Psoas muscle (tissue), 8 donors: ENCODE data around the gene GDF2. TPM values are rescaled to one million over a fixed set of nuclear protein-coding genes. Genes with fewer than 3 reads are reported as not detected.
A peak's percentile ranks its signal among the peaks of the same experiment; 100 is the strongest.

ENCODE experiments used
- ATAC-seq, 4 donors: fragments of 200-7000 bp; cut with Tn5 transposase; one replicate each; pipeline ENCODE4 v1.9.1; 2020; ENCODE audit warnings: moderate library complexity in 3 of 4, mild to moderate bottlenecking in 2 of 4
- DNase-seq, 2 donors: peaks; one replicate each; pipeline ENCODE4 v3.0.0-alpha.2; 2020
- H3K27ac ChIP-seq: fragments of 200-600 bp; one replicate; pipeline ENCODE4 v1.8.0; 2022
- H3K27me3 ChIP-seq, 3 donors: fragments of 200-600 bp in 1 of 3; one replicate each; pipeline versions ENCODE4 v1.6.1 to v1.8.0; 2013 to 2022; ENCODE audit warnings: low read length in 2 of 3, mild to moderate bottlenecking in 2 of 3, moderate library complexity in 1 of 3; ENCODE audit not compliant: insufficient read depth in 3 of 3
- H3K36me3 ChIP-seq, 2 donors: fragments of 200-600 bp in 1 of 2; one replicate each; pipeline versions ENCODE4 v1.6.1 to v1.8.0; 2013 to 2022; ENCODE audit warnings: low read depth in 1 of 2, mild to moderate bottlenecking in 1 of 2, moderate library complexity in 1 of 2; ENCODE audit not compliant: insufficient read depth in 1 of 2
- H3K4me1 ChIP-seq: fragments of 200-600 bp; one replicate; pipeline ENCODE4 v1.8.0; 2022
- H3K4me3 ChIP-seq: fragments of 200-600 bp; one replicate; pipeline ENCODE4 v1.8.0; 2022; ENCODE audit warnings: mild to moderate bottlenecking
- H3K9me3 ChIP-seq: fragments of 200-600 bp; one replicate; pipeline ENCODE4 v1.8.0; 2022
- WGBS, 3 donors: extraction: QIAGEN DNeasy Blood & Tissue Kit; methylation state at CpG; one replicate each; pipeline versions ENCODE4 v1.1.6 to v1.1.7; 2013; 5-methylcytosine and 5-hydroxymethylcytosine counted together
- intact Hi-C, 2 donors: fragments of 100-400 bp; cut with DNase I; formaldehyde crosslinking; loops; one replicate each; pipeline versions ENCODE4 v1.11.0 to v1.14.2; 2022
- polyA plus RNA-seq, 3 donors: library from polyadenylated mRNA; stranded (reverse); fragments of 200-250 nt; gene quantifications; one replicate each; pipeline ENCODE4 v1.2.3, GENCODE V29; 2013
- total RNA-seq, 4 donors: library from RNA; stranded (reverse); fragmentation: NEBNext Ultra II Directional in 2 of 4; extraction: Animal tissue kit (Norgen Biotek cat#: 25700) in 2 of 4; gene quantifications; one replicate each; pipeline versions ENCODE4 v1.2.1 to v1.2.4, GENCODE V29; 2021 to 2023
- TF ChIP-seq, protein P1 (sequence below): fragments of 200-600 bp; IDR thresholded peaks from one replicate; pipeline ENCODE4 v1.8.0; 2022; ENCODE audit warnings: antibody characterized with exemption
- donor health status: healthy with polysubstance abuse.
- donor health status: DM: no; HTN: no; CAD: no; lungs with moderate emphysema.
- donor health status: Bipolar disorder and iron deficiency.
- donor health status: healthy.
- donor health status: DM: yes; HTN: yes; CAD: no.
- donor health status: DM: no; HTN: no; CAD: no.
- donor health status: DM: no; HTN: no; CAD: no.
- donor health status: DM: yes; HTN: yes; CAD: no.

Gene GDF2
- total and polyA plus RNA-seq, 7 donors = not detected

DNA sequence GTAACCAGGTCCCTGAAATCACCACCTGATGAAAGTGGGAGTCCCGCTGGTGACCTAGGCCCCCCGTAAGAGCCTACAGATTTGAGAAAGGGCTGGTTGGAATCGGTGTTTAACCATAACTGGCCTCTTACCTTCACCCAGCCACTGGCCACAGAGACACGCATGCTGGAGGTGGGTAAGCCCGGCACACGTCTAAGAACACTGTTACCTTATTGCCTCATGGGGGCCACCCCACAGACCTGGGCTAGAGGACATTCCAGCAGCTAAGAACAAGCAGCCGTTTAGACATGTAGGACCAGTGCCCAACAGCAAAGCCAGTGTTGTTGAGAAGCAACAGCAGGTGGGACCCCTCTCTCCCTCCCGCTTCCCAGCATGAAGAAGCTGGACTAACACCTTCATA, 2.5 kb upstream of the GDF2 start:
- ATAC-seq = no peak
- intact Hi-C loops = no loop called here
- TF ChIP-seq, protein P1, sequence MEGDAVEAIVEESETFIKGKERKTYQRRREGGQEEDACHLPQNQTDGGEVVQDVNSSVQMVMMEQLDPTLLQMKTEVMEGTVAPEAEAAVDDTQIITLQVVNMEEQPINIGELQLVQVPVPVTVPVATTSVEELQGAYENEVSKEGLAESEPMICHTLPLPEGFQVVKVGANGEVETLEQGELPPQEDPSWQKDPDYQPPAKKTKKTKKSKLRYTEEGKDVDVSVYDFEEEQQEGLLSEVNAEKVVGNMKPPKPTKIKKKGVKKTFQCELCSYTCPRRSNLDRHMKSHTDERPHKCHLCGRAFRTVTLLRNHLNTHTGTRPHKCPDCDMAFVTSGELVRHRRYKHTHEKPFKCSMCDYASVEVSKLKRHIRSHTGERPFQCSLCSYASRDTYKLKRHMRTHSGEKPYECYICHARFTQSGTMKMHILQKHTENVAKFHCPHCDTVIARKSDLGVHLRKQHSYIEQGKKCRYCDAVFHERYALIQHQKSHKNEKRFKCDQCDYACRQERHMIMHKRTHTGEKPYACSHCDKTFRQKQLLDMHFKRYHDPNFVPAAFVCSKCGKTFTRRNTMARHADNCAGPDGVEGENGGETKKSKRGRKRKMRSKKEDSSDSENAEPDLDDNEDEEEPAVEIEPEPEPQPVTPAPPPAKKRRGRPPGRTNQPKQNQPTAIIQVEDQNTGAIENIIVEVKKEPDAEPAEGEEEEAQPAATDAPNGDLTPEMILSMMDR = no peak

DNA sequence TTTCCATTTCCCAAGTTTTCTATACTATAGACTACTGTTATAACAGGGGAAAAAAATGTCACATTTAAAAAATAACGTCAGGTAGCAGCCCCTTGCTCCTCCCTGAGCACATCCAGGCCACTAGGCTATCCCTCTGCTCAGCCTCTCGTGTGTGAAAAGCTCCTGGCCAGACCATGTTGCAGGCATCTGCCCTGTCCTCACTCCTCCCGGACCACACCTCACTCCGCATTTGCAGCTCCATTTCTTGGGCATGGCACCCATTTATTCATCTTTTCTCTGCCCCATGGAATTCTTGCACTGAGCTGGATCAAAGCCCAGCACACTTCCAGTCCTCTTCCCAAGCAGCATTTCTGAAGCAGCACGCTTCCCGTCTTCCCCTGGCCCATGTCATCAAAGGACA, 1.4 kb upstream of the GDF2 start:
- TF ChIP-seq, protein P1 = no peak
- Histone ChIP-seq H3K27ac (no peak overlapping the region), H3K27me3 (no peaks in the 10 kb centered on the region), H3K4me3 (no peak overlapping the region), H3K36me3 (no peaks in the 10 kb centered on the region), H3K9me3 (no peaks in the 10 kb centered on the region), H3K4me1 (no peaks in the 10 kb centered on the region)
- DNase-seq = peak in 1 of 2 donors; percentile 32
- intact Hi-C loops = no loop called here
- WGBS, 3 donors = 68 to 74% (median 72%) methylated on average over 6 of the region's 6 CpGs
- ATAC-seq = no peak

More for the DNA sequence above, 2.5 kb upstream of the GDF2 start:
- Histone ChIP-seq H3K4me3 (no peak overlapping the region), H3K4me1 (no peaks in the 10 kb centered on the region), H3K27ac (no peak overlapping the region), H3K36me3 (no peaks in the 10 kb centered on the region), H3K9me3 (no peaks in the 10 kb centered on the region), H3K27me3 (no peaks in the 10 kb centered on the region)
- 67 to 75% (median 72%) methylated on average over 8 of the region's 8 CpGs for WGBS, 3 donors
- DNase-seq = peak in 1 of 2 donors; percentile 19

DNA sequence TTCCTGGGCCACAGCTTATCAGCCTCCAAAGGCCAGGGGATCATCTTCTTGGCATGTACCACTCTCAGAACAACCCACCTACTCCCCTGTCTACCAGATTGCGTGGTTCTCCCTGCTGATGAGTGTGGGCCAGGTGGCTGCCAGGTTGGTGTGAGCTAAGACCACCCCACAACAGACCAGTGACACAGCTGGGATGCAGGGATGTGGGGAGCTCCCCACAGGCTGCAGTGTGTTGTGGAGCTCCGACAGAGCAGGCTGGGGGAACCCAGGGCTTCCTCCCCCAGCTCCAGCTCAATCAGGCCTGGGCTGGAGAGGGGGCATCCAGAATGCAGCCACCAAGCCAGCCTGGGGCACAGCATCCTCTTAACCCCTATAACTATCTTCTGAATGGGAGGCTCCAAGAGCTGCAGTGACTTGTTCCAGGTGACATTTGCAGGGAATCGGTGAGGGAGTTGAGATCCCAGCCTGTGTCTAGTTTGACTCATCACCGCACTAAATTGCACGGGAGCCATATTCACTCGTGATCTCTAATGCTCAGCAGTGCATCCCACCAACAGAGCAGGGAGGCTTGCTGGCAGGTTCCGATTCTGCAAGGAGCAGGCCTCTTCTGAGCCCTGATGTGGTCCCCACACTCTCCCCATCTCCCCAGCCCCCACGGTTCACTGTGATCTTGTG, 596 bp upstream of the GDF2 start:
- WGBS, 3 donors = 73 to 86% (median 83%) methylated on average over 8 of the region's 8 CpGs
- no peak overlapping the region for H3K27ac ChIP-seq
- H3K4me1 ChIP-seq = no peaks in the 10 kb centered on the region
- no peaks in the 10 kb centered on the region for H3K27me3 ChIP-seq
- no peak for ATAC-seq
- H3K36me3 ChIP-seq = no peaks in the 10 kb centered on the region
- intact Hi-C loops = no loop called here
- H3K9me3 ChIP-seq = no peaks in the 10 kb centered on the region
- H3K4me3 ChIP-seq = no peak overlapping the region
- TF ChIP-seq, protein P1 = no peak
- peak in 1 of 2 donors; percentile 35 for DNase-seq

DNA sequence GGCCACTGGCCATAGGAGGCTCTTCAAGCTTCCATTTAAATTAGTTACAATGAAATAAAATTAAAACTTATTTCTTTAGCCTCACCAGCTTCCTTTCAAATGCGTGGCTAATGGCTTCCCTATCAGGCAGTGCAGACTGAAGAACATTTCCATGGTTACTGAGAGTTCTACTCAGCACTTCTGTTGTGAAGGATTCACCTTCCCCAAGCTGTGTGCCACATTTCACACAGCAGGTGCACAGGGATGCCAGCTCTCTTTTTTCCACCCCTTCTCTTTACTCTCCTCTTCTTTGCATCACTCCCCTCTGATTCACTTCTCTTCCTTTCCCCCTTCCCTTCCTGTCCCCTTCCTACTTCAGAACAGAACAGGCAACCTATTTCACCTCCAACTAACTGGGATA, 833 bp downstream of the GDF2 start:
- TF ChIP-seq, protein P1 = no peak
- H3K27me3 ChIP-seq = no peaks in the 10 kb centered on the region
- no peaks in the 10 kb centered on the region for H3K4me1 ChIP-seq
- DNase-seq (no peak), ATAC-seq (no peak)
- 70 to 78% (median 77%) methylated on average over 1 of the region's 1 CpG for WGBS, 3 donors
- no peak overlapping the region for H3K27ac ChIP-seq
- H3K4me3 ChIP-seq = no peak overlapping the region
- H3K36me3 ChIP-seq = no peaks in the 10 kb centered on the region
- no peaks in the 10 kb centered on the region for H3K9me3 ChIP-seq
- intact Hi-C loops = no loop called here
